ENCODE measurements around the gene ADAMTSL3. TPM values are rescaled to one million over a fixed set of nuclear protein-coding genes. Genes with fewer than 3 reads are reported as not detected.

Gene ADAMTSL3
- total RNA-seq, 1 donor from 2014 or later: 0.41 TPM

DNA sequence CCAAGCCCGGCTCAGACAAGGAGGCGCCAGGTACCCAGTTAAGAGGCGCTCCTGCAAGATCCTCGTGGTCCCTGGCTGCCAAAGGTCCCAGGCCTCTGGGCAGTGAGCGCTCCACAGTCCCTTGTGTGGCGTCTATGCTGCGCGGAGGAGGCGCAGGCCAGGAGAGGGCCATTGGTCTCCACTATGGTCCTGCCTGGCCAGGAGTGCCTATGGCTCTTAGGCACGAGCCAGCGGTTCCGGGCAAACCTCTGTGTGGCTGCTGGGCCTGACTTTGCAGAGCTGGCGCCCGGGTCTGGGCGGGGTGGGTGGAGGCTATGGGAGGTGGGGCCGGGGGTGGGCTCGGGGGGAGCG, 660 bp upstream of the ADAMTSL3 start:
- peak overlapping the region; percentile 54 for H3K4me3 ChIP-seq
- H3K27me3 ChIP-seq: peaks cover 58% of the 10 kb centered on the region
- Mint-ChIP-seq H3K27ac (no peak overlapping the region), H3K4me3 (peak overlapping the region; percentile 74), H3K4me1 (no peaks in the 10 kb centered on the region), H3K9me3 (peaks cover 2% of the 10 kb centered on the region), H3K36me3 (no peaks in the 10 kb centered on the region), H3K27me3 (ENCODE audit: insufficient read depth, low read depth) (peaks cover 45% of the 10 kb centered on the region)
- no peaks in the 10 kb centered on the region for H3K4me1 ChIP-seq
- peak overlapping the region; percentile 75 for H3K4me2 ChIP-seq
- H3K79me2 ChIP-seq (ENCODE audit: low read depth): no peaks in the 10 kb centered on the region
- H3K9ac ChIP-seq: no peak overlapping the region
- H2AFZ ChIP-seq (replicated peaks): peak overlapping the region; percentile 75
- H3K9me3 ChIP-seq (ENCODE audit: low read depth): no peaks in the 10 kb centered on the region
- no peak for DNase-seq (ENCODE audit: low spot score)
- H3K27ac ChIP-seq: no peak overlapping the region
- H3F3A ChIP-seq (ENCODE audit: low read depth): peaks cover 11% of the 10 kb centered on the region
- no peaks in the 10 kb centered on the region for H3K36me3 ChIP-seq
- no peaks in the 10 kb centered on the region for H4K20me1 ChIP-seq (ENCODE audit: low read depth)
- TF ChIP-seq, protein P1, sequence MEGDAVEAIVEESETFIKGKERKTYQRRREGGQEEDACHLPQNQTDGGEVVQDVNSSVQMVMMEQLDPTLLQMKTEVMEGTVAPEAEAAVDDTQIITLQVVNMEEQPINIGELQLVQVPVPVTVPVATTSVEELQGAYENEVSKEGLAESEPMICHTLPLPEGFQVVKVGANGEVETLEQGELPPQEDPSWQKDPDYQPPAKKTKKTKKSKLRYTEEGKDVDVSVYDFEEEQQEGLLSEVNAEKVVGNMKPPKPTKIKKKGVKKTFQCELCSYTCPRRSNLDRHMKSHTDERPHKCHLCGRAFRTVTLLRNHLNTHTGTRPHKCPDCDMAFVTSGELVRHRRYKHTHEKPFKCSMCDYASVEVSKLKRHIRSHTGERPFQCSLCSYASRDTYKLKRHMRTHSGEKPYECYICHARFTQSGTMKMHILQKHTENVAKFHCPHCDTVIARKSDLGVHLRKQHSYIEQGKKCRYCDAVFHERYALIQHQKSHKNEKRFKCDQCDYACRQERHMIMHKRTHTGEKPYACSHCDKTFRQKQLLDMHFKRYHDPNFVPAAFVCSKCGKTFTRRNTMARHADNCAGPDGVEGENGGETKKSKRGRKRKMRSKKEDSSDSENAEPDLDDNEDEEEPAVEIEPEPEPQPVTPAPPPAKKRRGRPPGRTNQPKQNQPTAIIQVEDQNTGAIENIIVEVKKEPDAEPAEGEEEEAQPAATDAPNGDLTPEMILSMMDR (IDR thresholded peaks at IDR 0.05): no peak
- TF ChIP-seq EZH2 (IDR thresholded peaks at IDR 0.05): no peak
- no peak for TF ChIP-seq EZH2phosphoT487 (IDR thresholded peaks at IDR 0.05)

DNA sequence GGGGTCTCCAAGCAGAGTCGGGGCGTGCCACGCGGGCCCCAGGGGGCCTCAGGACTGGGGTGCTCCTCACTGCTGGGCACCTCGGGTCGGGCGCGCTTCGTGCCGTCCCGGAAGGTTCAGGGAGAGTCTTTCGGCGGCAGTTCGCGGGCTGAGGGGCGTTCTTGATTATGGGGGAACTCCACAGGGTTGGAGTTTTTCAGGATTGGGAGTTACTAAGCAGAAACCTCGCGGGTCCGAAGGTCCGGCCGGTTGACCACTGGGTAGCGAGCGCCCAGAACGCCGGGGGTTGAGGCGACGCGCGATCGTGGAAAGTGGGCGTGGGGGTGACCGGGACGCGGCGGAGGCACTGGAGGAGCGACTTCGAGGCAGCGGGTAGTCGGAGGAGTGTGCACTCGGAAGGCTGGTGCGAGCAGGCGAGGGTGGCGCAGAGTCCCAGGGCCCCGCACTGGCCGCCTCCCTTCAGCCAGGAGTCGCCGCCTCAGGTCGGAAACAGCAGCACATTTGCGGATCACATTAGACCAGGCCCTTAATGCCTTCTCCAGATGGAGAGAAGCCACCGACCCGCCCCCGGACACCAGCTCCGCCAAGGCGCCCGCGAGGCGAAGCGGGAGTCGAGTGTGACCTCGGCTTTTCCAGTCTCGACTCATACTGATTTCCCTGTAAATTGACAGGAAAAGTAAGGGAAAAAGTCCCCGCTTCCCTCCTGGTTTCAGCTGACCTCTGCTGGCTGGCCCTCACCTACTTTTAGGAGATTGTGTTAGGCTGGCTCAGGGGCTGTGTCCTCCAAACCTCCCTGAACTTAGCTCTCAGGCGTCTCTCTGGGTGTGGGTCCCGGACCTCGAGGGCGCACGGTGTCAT, 685 bp downstream of the ADAMTSL3 start:
- Histone ChIP-seq H3K27ac (no peak overlapping the region), H3F3A (ENCODE audit: low read depth) (peaks cover 11% of the 10 kb centered on the region), H4K20me1 (ENCODE audit: low read depth) (no peaks in the 10 kb centered on the region), H3K27me3 (peaks cover 58% of the 10 kb centered on the region), H2AFZ (replicated peaks) (peak overlapping the region; percentile 88), H3K36me3 (no peaks in the 10 kb centered on the region), H3K9me3 (ENCODE audit: low read depth) (no peaks in the 10 kb centered on the region), H3K79me2 (ENCODE audit: low read depth) (no peaks in the 10 kb centered on the region), H3K4me1 (no peaks in the 10 kb centered on the region), H3K9ac (no peak overlapping the region), H3K4me2 (peak overlapping the region; percentile 75), H3K4me3 (peak overlapping the region; percentile 54)
- H3K4me1 Mint-ChIP-seq: no peaks in the 10 kb centered on the region
- peaks cover 2% of the 10 kb centered on the region for H3K9me3 Mint-ChIP-seq
- H3K36me3 Mint-ChIP-seq: no peaks in the 10 kb centered on the region
- H3K27ac Mint-ChIP-seq: no peak overlapping the region
- TF ChIP-seq EZH2 (IDR thresholded peaks at IDR 0.05) (peak; percentile 78), EZH2phosphoT487 (IDR thresholded peaks at IDR 0.05) (peak; percentile 58)
- TF ChIP-seq, protein P1 (IDR thresholded peaks at IDR 0.05): peak; percentile 15
- peaks cover 34% of the 10 kb centered on the region for H3K27me3 Mint-ChIP-seq (ENCODE audit: insufficient read depth, low read depth)
- peak overlapping the region; percentile 79 for H3K4me3 Mint-ChIP-seq
- peak; percentile 74 for DNase-seq (ENCODE audit: low spot score)

DNA sequence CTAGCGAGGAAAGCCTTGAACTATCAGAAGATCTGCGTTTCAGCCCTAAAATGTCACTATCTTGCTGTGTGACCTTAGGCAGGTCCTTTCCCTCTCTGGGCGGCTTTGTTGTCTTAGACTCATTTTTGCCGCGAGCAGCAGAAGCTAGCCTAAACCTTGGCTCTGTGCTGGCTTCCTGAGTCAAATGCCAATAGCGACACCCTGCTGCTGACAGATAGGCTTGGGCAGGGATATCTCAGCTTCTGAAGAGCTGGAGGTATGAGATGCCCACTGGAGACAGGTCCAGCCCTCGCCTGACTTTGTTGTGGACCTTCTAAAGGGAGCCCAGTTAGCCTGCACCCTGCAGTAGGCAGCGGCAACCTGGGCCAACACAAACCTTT, 1.3 kb downstream of the ADAMTSL3 start:
- no peak overlapping the region for H3K27ac Mint-ChIP-seq
- Histone ChIP-seq H2AFZ (replicated peaks) (no peak overlapping the region), H3K9me3 (ENCODE audit: low read depth) (no peaks in the 10 kb centered on the region), H3K36me3 (no peaks in the 10 kb centered on the region), H3K27me3 (peaks cover 58% of the 10 kb centered on the region), H3F3A (ENCODE audit: low read depth) (peaks cover 11% of the 10 kb centered on the region), H3K4me2 (peak overlapping the region; percentile 75), H3K27ac (no peak overlapping the region), H3K79me2 (ENCODE audit: low read depth) (no peaks in the 10 kb centered on the region), H3K4me1 (no peaks in the 10 kb centered on the region), H4K20me1 (ENCODE audit: low read depth) (no peaks in the 10 kb centered on the region), H3K9ac (no peak overlapping the region), H3K4me3 (no peak overlapping the region)
- peaks cover 36% of the 10 kb centered on the region for H3K27me3 Mint-ChIP-seq (ENCODE audit: insufficient read depth, low read depth)
- no peaks in the 10 kb centered on the region for H3K36me3 Mint-ChIP-seq
- TF ChIP-seq, protein P1 (IDR thresholded peaks at IDR 0.05): no peak
- TF ChIP-seq EZH2 (IDR thresholded peaks at IDR 0.05): no peak
- no peak for TF ChIP-seq EZH2phosphoT487 (IDR thresholded peaks at IDR 0.05)
- no peak for DNase-seq (ENCODE audit: low spot score)
- H3K4me3 Mint-ChIP-seq: peak overlapping the region; percentile 79
- no peaks in the 10 kb centered on the region for H3K9me3 Mint-ChIP-seq
- no peaks in the 10 kb centered on the region for H3K4me1 Mint-ChIP-seq
